Breast epithelium (tissue), 3 donors: ENCODE measurements around the gene SLC4A3.

Source experiments
- POLR2A ChIP-seq: fragments of 450-650 bp; IDR thresholded peaks from one replicate; pipeline ENCODE4 v1.6.1; 2016; ENCODE audit warnings: antibody characterized with exemption, mild to moderate bottlenecking, moderate library complexity
- POLR2AphosphoS5 ChIP-seq, 3 donors: sonication (generic); formaldehyde crosslinking; IDR thresholded peaks; one replicate each; pipeline ENCODE4 v1.6.1; 2017; ENCODE audit warnings: antibody characterized with exemption in 3 of 3
- TF ChIP-seq, protein P1 (sequence below), 3 donors: fragments of 450-650 bp; IDR thresholded peaks; one replicate each; pipeline ENCODE4 v1.5.1; 2016 to 2017; ENCODE audit warnings: antibody characterized with exemption in 3 of 3, mild to moderate bottlenecking in 3 of 3, moderate library complexity in 3 of 3

DNA sequence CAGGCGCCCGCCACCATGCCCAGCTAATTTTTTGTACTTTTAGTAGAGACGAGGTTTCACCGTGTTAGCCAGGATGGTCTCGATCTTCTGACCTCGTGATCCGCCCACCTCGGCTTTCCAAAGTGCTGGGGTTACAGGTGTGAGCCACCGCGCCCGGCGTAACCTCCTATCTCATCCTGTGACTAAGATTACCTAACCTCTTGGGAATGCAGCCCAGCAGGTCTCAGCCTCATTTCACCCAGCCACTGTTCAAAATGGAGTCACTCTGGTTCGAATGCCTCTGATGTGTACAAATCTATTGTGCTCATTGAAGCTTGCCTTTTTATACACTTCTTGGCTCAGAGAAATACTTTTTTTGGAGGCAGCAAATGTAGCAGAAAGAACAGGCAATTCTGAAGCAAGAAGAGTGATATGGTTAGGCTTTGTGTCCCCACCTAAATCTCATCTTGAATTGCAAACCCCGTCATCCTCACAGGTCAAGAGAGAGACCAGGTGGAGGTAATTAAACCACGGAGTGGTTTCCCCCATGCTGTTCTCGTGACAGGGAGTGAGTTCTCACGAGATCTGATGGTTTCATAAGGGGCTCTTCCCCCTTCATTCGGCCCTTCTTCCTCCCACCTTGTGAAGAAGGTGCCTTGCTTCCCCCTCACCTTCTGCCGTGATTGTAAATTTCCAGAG lies 60.6 kb downstream of the SLC4A3 start:
- TF ChIP-seq, protein P1, sequence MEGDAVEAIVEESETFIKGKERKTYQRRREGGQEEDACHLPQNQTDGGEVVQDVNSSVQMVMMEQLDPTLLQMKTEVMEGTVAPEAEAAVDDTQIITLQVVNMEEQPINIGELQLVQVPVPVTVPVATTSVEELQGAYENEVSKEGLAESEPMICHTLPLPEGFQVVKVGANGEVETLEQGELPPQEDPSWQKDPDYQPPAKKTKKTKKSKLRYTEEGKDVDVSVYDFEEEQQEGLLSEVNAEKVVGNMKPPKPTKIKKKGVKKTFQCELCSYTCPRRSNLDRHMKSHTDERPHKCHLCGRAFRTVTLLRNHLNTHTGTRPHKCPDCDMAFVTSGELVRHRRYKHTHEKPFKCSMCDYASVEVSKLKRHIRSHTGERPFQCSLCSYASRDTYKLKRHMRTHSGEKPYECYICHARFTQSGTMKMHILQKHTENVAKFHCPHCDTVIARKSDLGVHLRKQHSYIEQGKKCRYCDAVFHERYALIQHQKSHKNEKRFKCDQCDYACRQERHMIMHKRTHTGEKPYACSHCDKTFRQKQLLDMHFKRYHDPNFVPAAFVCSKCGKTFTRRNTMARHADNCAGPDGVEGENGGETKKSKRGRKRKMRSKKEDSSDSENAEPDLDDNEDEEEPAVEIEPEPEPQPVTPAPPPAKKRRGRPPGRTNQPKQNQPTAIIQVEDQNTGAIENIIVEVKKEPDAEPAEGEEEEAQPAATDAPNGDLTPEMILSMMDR (IDR thresholded peaks at IDR 0.05) = no peak
- TF ChIP-seq POLR2A (no peak), POLR2AphosphoS5 (IDR thresholded peaks at IDR 0.05) (no peak)
